Neuron (in vitro differentiated cells): Measurements from ENCODE around the gene MRTFA.

Source experiments
- H2AFZ ChIP-seq: one replicate; pipeline ENCODE4 v1.6.1; 2013; ENCODE audit warnings: low read depth, mild to moderate bottlenecking, inconsistent platforms, low read length, moderate library complexity
- H3K27me3 ChIP-seq: one replicate; pipeline ENCODE4 v1.6.1; 2013; ENCODE audit warnings: low read length; ENCODE audit not compliant: insufficient read depth
- H3K36me3 ChIP-seq: one replicate; pipeline ENCODE4 v1.6.1; 2013; ENCODE audit warnings: low read length; ENCODE audit not compliant: insufficient read depth
- H3K4me1 ChIP-seq: one replicate; pipeline ENCODE4 v1.6.1; 2013; ENCODE audit warnings: low read length; ENCODE audit not compliant: insufficient read depth
- H3K4me3 ChIP-seq: 2 replicates; pipeline ENCODE4 v1.5.1; 2013; ENCODE audit warnings: mild to moderate bottlenecking, low read length, moderate library complexity
- H3K9me3 ChIP-seq: one replicate; pipeline ENCODE4 v1.6.1; 2013; ENCODE audit warnings: low read length

Gene MRTFA

GRCh38 chr22:40486962-40487602, 149.4 kb downstream of the MRTFA start:
- Histone ChIP-seq H3K9me3 (peaks cover 4% of the 10 kb centered on the region), H3K36me3 (no peaks in the 10 kb centered on the region)

GRCh38 chr22:40485813-40486667, 150.5 kb downstream of the MRTFA start:
- Histone ChIP-seq H3K36me3 (no peaks in the 10 kb centered on the region), H3K4me1 (no peaks in the 10 kb centered on the region), H3K9me3 (peaks cover 6% of the 10 kb centered on the region), H3K27me3 (no peaks in the 10 kb centered on the region), H3K4me3 (no peak overlapping the region), H2AFZ (no peak overlapping the region)

More at GRCh38 chr22:40486962-40487602, 149.4 kb downstream of the MRTFA start:
- no peak overlapping the region for H3K4me3 ChIP-seq
- H3K4me1 ChIP-seq, result no peaks in the 10 kb centered on the region
- H2AFZ ChIP-seq, result no peak overlapping the region
- no peaks in the 10 kb centered on the region for H3K27me3 ChIP-seq

- no peaks in the 10 kb centered on the region for H3K27me3 ChIP-seq
- H3K4me3 ChIP-seq, result no peak overlapping the region
- no peaks in the 10 kb centered on the region for H3K36me3 ChIP-seq
Observed at GRCh38 chr22:40484906-40485669, 151.4 kb downstream of the MRTFA start.

GRCh38 chr22:40482886-40483285, 153.6 kb downstream of the MRTFA start:
- Histone ChIP-seq H3K27me3 (no peaks in the 10 kb centered on the region), H2AFZ (no peak overlapping the region), H3K9me3 (peaks cover 7% of the 10 kb centered on the region), H3K4me3 (no peak overlapping the region), H3K4me1 (no peaks in the 10 kb centered on the region), H3K36me3 (no peaks in the 10 kb centered on the region)

More at GRCh38 chr22:40484906-40485669, 151.4 kb downstream of the MRTFA start:
- Histone ChIP-seq H3K4me1 (no peaks in the 10 kb centered on the region), H3K9me3 (peaks cover 7% of the 10 kb centered on the region), H2AFZ (no peak overlapping the region)

- Histone ChIP-seq H2AFZ (no peak overlapping the region), H3K4me1 (no peaks in the 10 kb centered on the region), H3K36me3 (no peaks in the 10 kb centered on the region), H3K9me3 (peaks cover 7% of the 10 kb centered on the region), H3K4me3 (no peak overlapping the region), H3K27me3 (no peaks in the 10 kb centered on the region)
Observed at GRCh38 chr22:40482391-40482790, 154.1 kb downstream of the MRTFA start.

GRCh38 chr22:40480996-40481395, 155.5 kb downstream of the MRTFA start:
- Histone ChIP-seq H3K27me3 (no peaks in the 10 kb centered on the region), H3K9me3 (peaks cover 7% of the 10 kb centered on the region), H3K4me1 (no peaks in the 10 kb centered on the region), H2AFZ (no peak overlapping the region), H3K4me3 (no peak overlapping the region), H3K36me3 (no peaks in the 10 kb centered on the region)

GRCh38 chr22:40479887-40480538, 156.5 kb downstream of the MRTFA start:
- Histone ChIP-seq H3K4me1 (no peaks in the 10 kb centered on the region), H3K27me3 (no peaks in the 10 kb centered on the region), H3K36me3 (no peaks in the 10 kb centered on the region), H2AFZ (no peak overlapping the region), H3K4me3 (no peak overlapping the region), H3K9me3 (peaks cover 3% of the 10 kb centered on the region)

GRCh38 chr22:40479126-40479800, 157.3 kb downstream of the MRTFA start:
- H3K4me3 ChIP-seq, result no peak overlapping the region
- no peaks in the 10 kb centered on the region for H3K4me1 ChIP-seq
- no peaks in the 10 kb centered on the region for H3K36me3 ChIP-seq
- no peaks in the 10 kb centered on the region for H3K27me3 ChIP-seq
- peaks cover 3% of the 10 kb centered on the region for H3K9me3 ChIP-seq
- no peak overlapping the region for H2AFZ ChIP-seq

- no peaks in the 10 kb centered on the region for H3K36me3 ChIP-seq
- H2AFZ ChIP-seq, result no peak overlapping the region
- H3K4me3 ChIP-seq, result no peak overlapping the region
- H3K27me3 ChIP-seq, result no peaks in the 10 kb centered on the region
- no peaks in the 10 kb centered on the region for H3K4me1 ChIP-seq
- H3K9me3 ChIP-seq, result peaks cover 3% of the 10 kb centered on the region
Observed at GRCh38 chr22:40478338-40479125, 158.0 kb downstream of the MRTFA start.

- no peak overlapping the region for H2AFZ ChIP-seq
- H3K9me3 ChIP-seq, result peaks cover 3% of the 10 kb centered on the region
- no peaks in the 10 kb centered on the region for H3K36me3 ChIP-seq
- H3K27me3 ChIP-seq, result no peaks in the 10 kb centered on the region
- H3K4me3 ChIP-seq, result no peak overlapping the region
- H3K4me1 ChIP-seq, result no peaks in the 10 kb centered on the region
Observed at GRCh38 chr22:40477683-40478337, 158.7 kb downstream of the MRTFA start.

GRCh38 chr22:40476341-40476740, 160.2 kb downstream of the MRTFA start:
- Histone ChIP-seq H3K27me3 (no peaks in the 10 kb centered on the region), H3K9me3 (peaks cover 3% of the 10 kb centered on the region), H3K4me3 (no peak overlapping the region), H2AFZ (no peak overlapping the region), H3K36me3 (no peaks in the 10 kb centered on the region), H3K4me1 (no peaks in the 10 kb centered on the region)
